Measurements from ENCODE around the gene TMEM131L. TPM values are rescaled to one million over a fixed set of nuclear protein-coding genes. Genes with fewer than 3 reads are reported as not detected.

Gene TMEM131L
- total RNA-seq, 1 donor from 2014 or later: 18.8 TPM

DNA sequence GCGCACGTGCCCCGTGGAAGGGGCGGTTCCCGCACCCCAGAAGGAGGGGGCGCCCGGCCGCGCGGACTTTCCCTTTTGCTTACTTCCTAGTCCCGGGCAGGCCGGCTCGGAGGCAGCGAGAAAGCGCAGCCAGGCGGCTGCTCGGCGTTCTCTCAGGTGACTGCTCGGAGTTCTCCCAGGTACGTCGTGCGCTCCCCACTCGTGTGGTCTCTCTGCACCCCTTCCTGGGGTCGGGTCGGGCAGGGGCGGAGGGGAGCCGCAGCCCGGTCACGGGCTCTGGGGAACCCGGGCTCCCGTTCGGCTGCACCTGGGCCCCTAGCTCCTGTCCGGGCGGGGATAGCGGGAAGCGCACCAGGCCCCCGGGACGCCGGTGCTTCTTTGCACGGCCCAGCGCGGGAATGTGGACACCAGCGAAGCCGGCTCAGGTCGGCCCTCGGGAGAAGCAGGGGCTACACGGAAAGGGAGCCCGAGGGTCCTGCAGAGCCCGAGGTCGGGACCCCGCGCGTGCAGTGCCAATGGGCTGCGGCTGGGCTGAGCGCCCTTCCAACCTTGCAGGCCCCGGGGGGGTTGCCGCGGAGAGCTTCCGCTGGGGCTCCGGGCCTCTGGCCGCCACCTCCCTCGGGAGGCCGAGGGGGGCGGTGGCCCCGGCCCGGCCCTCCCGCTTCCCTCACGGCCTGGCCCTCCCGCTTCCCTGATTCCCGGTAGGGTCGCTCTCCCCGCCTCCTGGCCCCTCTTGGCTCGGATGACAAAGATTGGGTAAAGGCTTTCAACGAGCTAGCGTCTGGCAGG is 218.2 kb downstream of the TMEM131L start, which contains the start of gene TLR2:
TLR2 (plus strand) TSS at position 99 of the 789 bp plus-strand sequence. CDS start 18,628 bp downstream, outside the sequence.
- no peak for DNase-seq (ENCODE audit: extremely low read depth, low read depth, low spot score)

DNA sequence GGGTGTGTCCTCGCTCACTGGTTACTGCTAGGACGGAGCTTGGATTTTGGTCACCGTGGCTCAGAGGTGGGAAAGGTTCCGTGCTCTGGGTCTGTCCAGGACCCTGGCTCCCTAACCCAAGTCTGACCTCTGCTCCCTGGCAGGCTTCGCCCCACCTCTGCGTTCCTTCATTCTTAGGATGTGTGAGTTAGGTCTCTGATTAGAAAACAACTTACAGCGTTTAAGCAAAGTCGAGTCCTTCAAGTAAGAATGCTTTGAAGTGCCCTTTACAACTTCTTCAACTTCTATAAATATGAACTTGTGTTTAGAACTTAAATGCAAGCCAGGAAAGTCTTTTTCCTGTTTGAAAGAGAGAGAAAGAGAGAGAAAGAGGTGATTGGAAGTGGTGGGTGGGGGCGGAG is 218.8 kb downstream of the TMEM131L start:
- DNase-seq (ENCODE audit: extremely low read depth, low read depth, low spot score): no peak

Other genes starting within 250 kb of the TMEM131L start
- gene MND1, start 121.7 kb upstream of the TMEM131L start, total RNA-seq: 0.82 and 6.2 TPM in 2 replicates
- 5.8 and 8.8 TPM in 2 replicates for gene TLR2, start 217.9 kb downstream of the TMEM131L start, total RNA-seq